OCI-LY1 (cell line): ENCODE results near the gene PCED1B.

Experiments
- EZH2 ChIP-seq: fragments of 200-600 bp; sonication (generic), shearing (Covaris generic); IDR thresholded peaks from 2 replicates; pipeline ENCODE4 v1.8.0; 2017; ENCODE audit warnings: borderline replicate concordance, mixed run types, mild to moderate bottlenecking, antibody characterized with exemption, low read length, moderate library complexity, mixed read lengths
- TF ChIP-seq, protein P1 (sequence below): fragments of 200-600 bp; sonication (generic), shearing (Covaris generic); IDR thresholded peaks from 2 replicates; pipeline ENCODE4 v1.5.1; 2017; ENCODE audit warnings: mild to moderate bottlenecking, antibody characterized with exemption, low read length, moderate library complexity, mixed read lengths

DNA sequence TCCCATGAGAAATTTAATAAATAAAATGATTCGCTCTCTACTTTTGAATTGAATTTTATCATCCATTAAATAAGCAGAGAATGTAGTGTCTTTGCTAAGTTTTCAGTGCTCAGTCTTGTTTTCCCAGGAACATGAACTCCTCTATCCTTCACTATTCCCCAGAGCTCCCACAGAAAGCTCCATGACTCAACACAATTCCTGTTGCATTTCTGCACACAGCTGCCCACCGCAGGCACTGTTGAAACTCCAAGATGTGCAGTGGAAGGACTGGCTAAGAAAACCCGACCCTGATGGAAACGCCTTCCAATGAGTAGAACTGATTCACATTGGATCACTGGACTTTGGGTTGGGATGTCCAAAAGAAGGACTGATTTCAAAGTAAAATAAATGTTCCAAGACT, 202.8 kb downstream of the PCED1B start:
- TF ChIP-seq, protein P1, sequence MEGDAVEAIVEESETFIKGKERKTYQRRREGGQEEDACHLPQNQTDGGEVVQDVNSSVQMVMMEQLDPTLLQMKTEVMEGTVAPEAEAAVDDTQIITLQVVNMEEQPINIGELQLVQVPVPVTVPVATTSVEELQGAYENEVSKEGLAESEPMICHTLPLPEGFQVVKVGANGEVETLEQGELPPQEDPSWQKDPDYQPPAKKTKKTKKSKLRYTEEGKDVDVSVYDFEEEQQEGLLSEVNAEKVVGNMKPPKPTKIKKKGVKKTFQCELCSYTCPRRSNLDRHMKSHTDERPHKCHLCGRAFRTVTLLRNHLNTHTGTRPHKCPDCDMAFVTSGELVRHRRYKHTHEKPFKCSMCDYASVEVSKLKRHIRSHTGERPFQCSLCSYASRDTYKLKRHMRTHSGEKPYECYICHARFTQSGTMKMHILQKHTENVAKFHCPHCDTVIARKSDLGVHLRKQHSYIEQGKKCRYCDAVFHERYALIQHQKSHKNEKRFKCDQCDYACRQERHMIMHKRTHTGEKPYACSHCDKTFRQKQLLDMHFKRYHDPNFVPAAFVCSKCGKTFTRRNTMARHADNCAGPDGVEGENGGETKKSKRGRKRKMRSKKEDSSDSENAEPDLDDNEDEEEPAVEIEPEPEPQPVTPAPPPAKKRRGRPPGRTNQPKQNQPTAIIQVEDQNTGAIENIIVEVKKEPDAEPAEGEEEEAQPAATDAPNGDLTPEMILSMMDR: no peak
- no peak for TF ChIP-seq EZH2
